ENCODE data around the gene LIF.

The LIF gene

DNA sequence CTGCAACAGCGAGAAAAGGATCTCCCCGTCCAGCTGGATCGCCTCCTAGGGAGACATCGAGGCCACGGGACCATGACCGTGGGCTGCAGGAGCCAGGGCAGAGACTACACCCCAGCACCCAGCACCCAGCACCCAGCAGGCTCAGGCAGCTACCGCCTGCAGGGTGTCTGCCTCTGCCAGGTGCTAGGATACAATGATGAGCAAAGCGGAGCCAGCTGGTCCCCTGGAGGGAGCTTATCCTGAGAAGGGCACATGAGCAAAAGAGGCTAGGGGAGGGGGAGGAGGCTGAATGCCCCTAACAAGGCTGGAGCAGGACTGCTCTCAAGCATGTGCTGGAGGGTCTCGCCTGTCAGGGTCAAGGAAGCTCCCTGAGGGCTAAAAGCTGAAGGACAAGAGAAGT lies 47.5 kb upstream of the LIF start:
- no peak overlapping the region for H3K27ac ChIP-seq (ENCODE audit: low read length, poor library complexity, severe bottlenecking)
- H2BK120ac ChIP-seq (ENCODE audit: low read depth, low read length): no peak overlapping the region
- no peak overlapping the region for H3K9ac ChIP-seq (ENCODE audit: low read length)
- H3K9me3 ChIP-seq (ENCODE audit: control insufficient read depth, low read length): no peaks in the 10 kb centered on the region
- no peak overlapping the region for H3K18ac ChIP-seq (ENCODE audit: low read depth in 1 of 2, low read length in 2 of 2)
- peaks cover 75 to 81% of the 10 kb centered on the region in 2 experiments for H3K36me3 ChIP-seq (ENCODE audit: control insufficient read depth in 1 of 2, insufficient read depth in 2 of 2, low read depth in 1 of 2, low read length in 2 of 2)
- no peak overlapping the region for H3K4ac ChIP-seq (ENCODE audit: low read depth in 1 of 2, low read length in 2 of 2)
- no peak overlapping the region for H4K91ac ChIP-seq (ENCODE audit: low read length)
- no peak overlapping the region for H4K8ac ChIP-seq (ENCODE audit: low read length)
- peaks cover 43% of the 10 kb centered on the region for H3K79me1 ChIP-seq (replicated peaks; ENCODE audit: low read length, poor library complexity, severe bottlenecking)
- H3K4me2 ChIP-seq (ENCODE audit: low read length, poor library complexity, severe bottlenecking): no peak overlapping the region
- H2BK12ac ChIP-seq (ENCODE audit: low read length in 2 of 2): no peak overlapping the region
- H3K27me3 ChIP-seq (ENCODE audit: control insufficient read depth in 1 of 2, insufficient read depth in 1 of 2, low read length in 2 of 2): no peaks in the 10 kb centered on the region
- no peak overlapping the region for H2BK15ac ChIP-seq (ENCODE audit: low read depth, poor library complexity, severe bottlenecking)
- H3K14ac ChIP-seq (ENCODE audit: low read length in 2 of 2): no peak overlapping the region
- H2BK5ac ChIP-seq (ENCODE audit: low read depth, low read length, poor library complexity, severe bottlenecking): no peak overlapping the region
- no peak overlapping the region for H3K23ac ChIP-seq (ENCODE audit: low read length in 2 of 2)
- H2AK5ac ChIP-seq (ENCODE audit: low read length, severe bottlenecking): no peak overlapping the region
- H3K4me3 ChIP-seq (ENCODE audit: insufficient read depth in 1 of 2, low read depth in 1 of 2, low read length in 2 of 2): no peak overlapping the region
- peaks cover 22% of the 10 kb centered on the region for H3K4me1 ChIP-seq (ENCODE audit: control insufficient read depth, insufficient read depth, low read depth, low read length)
- 88% methylated on average over 9 of the region's 9 CpGs for WGBS
- H2AFZ ChIP-seq (ENCODE audit: low read depth, low read length): no peak overlapping the region
- no peak for DNase-seq

DNA sequence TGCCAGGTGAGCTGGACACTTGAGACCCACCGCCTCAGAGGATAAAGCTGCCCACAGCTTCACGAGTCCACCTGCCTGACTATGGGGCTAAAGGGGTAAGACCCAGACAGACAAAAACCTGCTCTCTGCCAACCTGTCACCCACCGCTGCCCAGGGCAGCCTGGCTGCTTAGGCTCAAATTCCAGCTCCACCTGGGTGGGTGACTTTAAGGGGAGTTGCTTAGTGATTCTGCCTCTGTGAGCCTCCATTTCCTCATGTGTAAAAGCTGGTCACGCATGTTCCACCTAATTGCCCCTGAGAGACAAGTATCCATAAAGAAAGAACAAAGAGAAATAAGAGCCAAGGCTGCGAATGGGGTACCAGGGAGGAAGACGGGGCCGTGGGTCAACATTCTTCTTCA lies 46.5 kb upstream of the LIF start:
- Histone ChIP-seq H3K9me3 (ENCODE audit: control insufficient read depth, low read length) (no peaks in the 10 kb centered on the region), H3K18ac (ENCODE audit: low read depth in 1 of 2, low read length in 2 of 2) (no peak overlapping the region), H3K14ac (ENCODE audit: low read length in 2 of 2) (no peak overlapping the region), H3K79me1 (replicated peaks; ENCODE audit: low read length, poor library complexity, severe bottlenecking) (peaks cover 34% of the 10 kb centered on the region), H3K23ac (ENCODE audit: low read length in 2 of 2) (no peak overlapping the region), H3K4me1 (ENCODE audit: control insufficient read depth, insufficient read depth, low read depth, low read length) (peaks cover 26% of the 10 kb centered on the region), H2AFZ (ENCODE audit: low read depth, low read length) (no peak overlapping the region), H2BK12ac (ENCODE audit: low read length in 2 of 2) (no peak overlapping the region), H3K27me3 (ENCODE audit: control insufficient read depth in 1 of 2, insufficient read depth in 1 of 2, low read length in 2 of 2) (no peaks in the 10 kb centered on the region), H3K36me3 (ENCODE audit: control insufficient read depth in 1 of 2, insufficient read depth in 2 of 2, low read depth in 1 of 2, low read length in 2 of 2) (peaks cover 66 to 70% of the 10 kb centered on the region in 2 experiments), H2BK120ac (ENCODE audit: low read depth, low read length) (no peak overlapping the region), H2AK5ac (ENCODE audit: low read length, severe bottlenecking) (no peak overlapping the region), H4K8ac (ENCODE audit: low read length) (no peak overlapping the region), H2BK15ac (ENCODE audit: low read depth, poor library complexity, severe bottlenecking) (no peak overlapping the region), H2BK5ac (ENCODE audit: low read depth, low read length, poor library complexity, severe bottlenecking) (no peak overlapping the region), H3K4me2 (ENCODE audit: low read length, poor library complexity, severe bottlenecking) (no peak overlapping the region), H3K9ac (ENCODE audit: low read length) (no peak overlapping the region), H3K4ac (ENCODE audit: low read depth in 1 of 2, low read length in 2 of 2) (no peak overlapping the region), H3K4me3 (ENCODE audit: insufficient read depth in 1 of 2, low read depth in 1 of 2, low read length in 2 of 2) (no peak overlapping the region), H4K91ac (ENCODE audit: low read length) (no peak overlapping the region), H3K27ac (ENCODE audit: low read length, poor library complexity, severe bottlenecking) (no peak overlapping the region)
- DNase-seq: no peak
- WGBS: 97% methylated on average over 7 of the region's 7 CpGs

- peaks cover 29% of the 10 kb centered on the region for H3K79me1 ChIP-seq (replicated peaks; ENCODE audit: low read length, poor library complexity, severe bottlenecking)
- H3K18ac ChIP-seq (ENCODE audit: low read depth in 1 of 2, low read length in 2 of 2): no peak overlapping the region
- no peak overlapping the region for H2BK120ac ChIP-seq (ENCODE audit: low read depth, low read length)
- no peaks in the 10 kb centered on the region for H3K27me3 ChIP-seq (ENCODE audit: control insufficient read depth in 1 of 2, insufficient read depth in 1 of 2, low read length in 2 of 2)
- no peak overlapping the region for H2AFZ ChIP-seq (ENCODE audit: low read depth, low read length)
- no peak overlapping the region for H3K9ac ChIP-seq (ENCODE audit: low read length)
- no peak for DNase-seq
- H2BK12ac ChIP-seq (ENCODE audit: low read length in 2 of 2): no peak overlapping the region
- H3K4me1 ChIP-seq (ENCODE audit: control insufficient read depth, insufficient read depth, low read depth, low read length): peaks cover 26% of the 10 kb centered on the region
- H3K4me2 ChIP-seq (ENCODE audit: low read length, poor library complexity, severe bottlenecking): no peak overlapping the region
- H2BK5ac ChIP-seq (ENCODE audit: low read depth, low read length, poor library complexity, severe bottlenecking): no peak overlapping the region
- peaks cover 59 to 64% of the 10 kb centered on the region in 2 experiments for H3K36me3 ChIP-seq (ENCODE audit: control insufficient read depth in 1 of 2, insufficient read depth in 2 of 2, low read depth in 1 of 2, low read length in 2 of 2)
- H4K91ac ChIP-seq (ENCODE audit: low read length): no peak overlapping the region
- no peak overlapping the region for H4K8ac ChIP-seq (ENCODE audit: low read length)
- no peak overlapping the region for H3K4me3 ChIP-seq (ENCODE audit: insufficient read depth in 1 of 2, low read depth in 1 of 2, low read length in 2 of 2)
- no peak overlapping the region for H3K27ac ChIP-seq (ENCODE audit: low read length, poor library complexity, severe bottlenecking)
- H3K4ac ChIP-seq (ENCODE audit: low read depth in 1 of 2, low read length in 2 of 2): no peak overlapping the region
- H3K14ac ChIP-seq (ENCODE audit: low read length in 2 of 2): no peak overlapping the region
- no peak overlapping the region for H2AK5ac ChIP-seq (ENCODE audit: low read length, severe bottlenecking)
- no peak overlapping the region for H3K23ac ChIP-seq (ENCODE audit: low read length in 2 of 2)
- H2BK15ac ChIP-seq (ENCODE audit: low read depth, poor library complexity, severe bottlenecking): no peak overlapping the region
- H3K9me3 ChIP-seq (ENCODE audit: control insufficient read depth, low read length): no peaks in the 10 kb centered on the region
- 94% methylated on average over 18 of the region's 18 CpGs for WGBS
Measured at GRCh38 chr22:30292069-30292970, 45.8 kb upstream of the LIF start.

GRCh38 chr22:30291058-30291892 lies 44.7 kb upstream of the LIF start:
- Histone ChIP-seq H3K23ac (ENCODE audit: low read length in 2 of 2) (no peak overlapping the region), H2BK15ac (ENCODE audit: low read depth, poor library complexity, severe bottlenecking) (no peak overlapping the region), H4K8ac (ENCODE audit: low read length) (no peak overlapping the region), H3K14ac (ENCODE audit: low read length in 2 of 2) (peak overlapping the region in 1 of 2 experiments; percentile 29), H3K4ac (ENCODE audit: low read depth in 1 of 2, low read length in 2 of 2) (peak overlapping the region in 1 of 2 experiments; percentile 42), H3K9me3 (ENCODE audit: control insufficient read depth, low read length) (no peaks in the 10 kb centered on the region), H4K91ac (ENCODE audit: low read length) (peak overlapping the region; percentile 52), H3K4me1 (ENCODE audit: control insufficient read depth, insufficient read depth, low read depth, low read length) (peaks cover 30% of the 10 kb centered on the region), H3K4me2 (ENCODE audit: low read length, poor library complexity, severe bottlenecking) (no peak overlapping the region), H2AK5ac (ENCODE audit: low read length, severe bottlenecking) (peak overlapping the region; percentile 23), H2BK120ac (ENCODE audit: low read depth, low read length) (no peak overlapping the region), H3K18ac (ENCODE audit: low read depth in 1 of 2, low read length in 2 of 2) (no peak overlapping the region), H3K27me3 (ENCODE audit: control insufficient read depth in 1 of 2, insufficient read depth in 1 of 2, low read length in 2 of 2) (no peaks in the 10 kb centered on the region), H3K9ac (ENCODE audit: low read length) (peak overlapping the region; percentile 83), H2BK5ac (ENCODE audit: low read depth, low read length, poor library complexity, severe bottlenecking) (no peak overlapping the region), H3K36me3 (ENCODE audit: control insufficient read depth in 1 of 2, insufficient read depth in 2 of 2, low read depth in 1 of 2, low read length in 2 of 2) (peaks cover 52 to 65% of the 10 kb centered on the region in 2 experiments), H3K79me1 (replicated peaks; ENCODE audit: low read length, poor library complexity, severe bottlenecking) (peaks cover 24% of the 10 kb centered on the region), H2AFZ (ENCODE audit: low read depth, low read length) (no peak overlapping the region), H3K27ac (ENCODE audit: low read length, poor library complexity, severe bottlenecking) (peak overlapping the region; percentile 31), H2BK12ac (ENCODE audit: low read length in 2 of 2) (no peak overlapping the region), H3K4me3 (ENCODE audit: insufficient read depth in 1 of 2, low read depth in 1 of 2, low read length in 2 of 2) (no peak overlapping the region)
- 78% methylated on average over 13 of the region's 13 CpGs for WGBS
- peak; percentile 66 for DNase-seq
